C4-2B (cell line): ENCODE data around the gene AUTS2.

Experiments used
- ZFX ChIP-seq: fragments of 450-650 bp; IDR thresholded peaks from 2 replicates; pipeline ENCODE4 v1.6.1; 2017
- TF ChIP-seq, protein P1 (sequence below): fragments of 450-650 bp; conservative IDR thresholded peaks from 2 replicates; pipeline ENCODE4 v1.5.1; 2017; ENCODE audit warnings: mild to moderate bottlenecking

DNA sequence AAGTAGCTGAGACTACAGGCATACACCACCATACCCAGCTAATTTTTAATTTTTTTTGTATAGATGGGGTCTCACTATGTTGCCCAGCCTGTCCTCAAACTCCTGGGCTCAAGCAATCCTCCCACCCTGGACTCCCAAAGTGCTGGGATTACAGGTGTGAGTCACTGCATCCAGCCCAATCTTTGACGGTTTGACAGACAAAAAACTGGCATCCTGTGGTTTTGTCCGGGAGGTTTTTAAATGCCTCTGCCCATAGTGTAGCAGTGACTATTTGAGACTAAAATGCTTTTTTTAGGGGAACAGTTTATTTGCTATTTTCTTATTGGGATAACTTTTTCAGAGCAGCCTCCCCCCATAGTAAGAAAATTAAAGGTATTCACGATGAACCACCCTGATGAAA is 1010.0 kb downstream of the AUTS2 start:
- TF ChIP-seq, protein P1, sequence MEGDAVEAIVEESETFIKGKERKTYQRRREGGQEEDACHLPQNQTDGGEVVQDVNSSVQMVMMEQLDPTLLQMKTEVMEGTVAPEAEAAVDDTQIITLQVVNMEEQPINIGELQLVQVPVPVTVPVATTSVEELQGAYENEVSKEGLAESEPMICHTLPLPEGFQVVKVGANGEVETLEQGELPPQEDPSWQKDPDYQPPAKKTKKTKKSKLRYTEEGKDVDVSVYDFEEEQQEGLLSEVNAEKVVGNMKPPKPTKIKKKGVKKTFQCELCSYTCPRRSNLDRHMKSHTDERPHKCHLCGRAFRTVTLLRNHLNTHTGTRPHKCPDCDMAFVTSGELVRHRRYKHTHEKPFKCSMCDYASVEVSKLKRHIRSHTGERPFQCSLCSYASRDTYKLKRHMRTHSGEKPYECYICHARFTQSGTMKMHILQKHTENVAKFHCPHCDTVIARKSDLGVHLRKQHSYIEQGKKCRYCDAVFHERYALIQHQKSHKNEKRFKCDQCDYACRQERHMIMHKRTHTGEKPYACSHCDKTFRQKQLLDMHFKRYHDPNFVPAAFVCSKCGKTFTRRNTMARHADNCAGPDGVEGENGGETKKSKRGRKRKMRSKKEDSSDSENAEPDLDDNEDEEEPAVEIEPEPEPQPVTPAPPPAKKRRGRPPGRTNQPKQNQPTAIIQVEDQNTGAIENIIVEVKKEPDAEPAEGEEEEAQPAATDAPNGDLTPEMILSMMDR: no peak
- TF ChIP-seq ZFX: no peak
